Natural killer cell treated with Interleukin-12 subunit alpha and Interleukin-12 subunit beta and Interleukin-15 and Interleukin-18, amount 100 ng/mL, for 72 hours (primary cell): Measurements from ENCODE around the gene LMTK2. TPM values are rescaled to one million over a fixed set of nuclear protein-coding genes. Genes with fewer than 3 reads are reported as not detected.

Experiments
- ATAC-seq, 2 donors: fragments of 150-1000 bp; cut with Tn5 transposase in 1 of 2; sonication (Bioruptor Pico), chemical (Tn5 transposase) in 1 of 2; 2 replicates each; pipeline ENCODE4 v1.10.0; 2021
- DNase-seq: peaks from one replicate; pipeline ENCODE4 v3.0.0; 2022; ENCODE audit warnings: low spot score
- H3K27ac Mint-ChIP-seq, 2 donors: 1 replicate in 1 of 2; 2 replicates in 1 of 2; pipeline ENCODE4 v1.8.0; 2022; ENCODE audit warnings: mixed read lengths in 2 of 2, mild to moderate bottlenecking in 1 of 2, moderate library complexity in 1 of 2
- H3K27me3 Mint-ChIP-seq, 2 donors: 1 replicate in 1 of 2; 2 replicates in 1 of 2; pipeline ENCODE4 v1.8.0; 2022; ENCODE audit warnings: mixed read lengths in 2 of 2
- H3K36me3 Mint-ChIP-seq: one replicate; pipeline ENCODE4 v1.8.0; 2022; ENCODE audit warnings: mixed read lengths
- H3K4me1 Mint-ChIP-seq, 2 donors: 1 replicate in 1 of 2; 2 replicates in 1 of 2; pipeline ENCODE4 v1.8.0; 2022; ENCODE audit warnings: low read depth in 2 of 2, mixed read lengths in 2 of 2, mild to moderate bottlenecking in 1 of 2
- H3K4me3 Mint-ChIP-seq: one replicate; pipeline ENCODE4 v1.8.0; 2022; ENCODE audit warnings: mixed read lengths
- H3K9me3 Mint-ChIP-seq: 2 replicates; pipeline ENCODE4 v1.8.0; 2022; ENCODE audit warnings: mixed read lengths
- total RNA-seq, 2 donors: library from RNA; stranded (reverse); gene quantifications; one replicate each; pipeline ENCODE4 v1.2.3, GENCODE V29; 2022

Gene LMTK2
- total RNA-seq, 2 donors from 2014 or later, result 26.7 to 31.0 TPM

GRCh38 chr7:98180751-98181150 is 74.1 kb downstream of the LMTK2 start:
- Mint-ChIP-seq H3K4me3 (no peak overlapping the region), H3K27me3 (no peaks in the 10 kb centered on the region), H3K27ac (no peak overlapping the region), H3K9me3 (no peaks in the 10 kb centered on the region), H3K4me1 (no peaks in the 10 kb centered on the region), H3K36me3 (no peaks in the 10 kb centered on the region)
- ATAC-seq (no peak), DNase-seq (no peak)

GRCh38 chr7:98185101-98185500 is 78.4 kb downstream of the LMTK2 start:
- Mint-ChIP-seq H3K27me3 (no peaks in the 10 kb centered on the region), H3K4me3 (no peak overlapping the region), H3K9me3 (no peaks in the 10 kb centered on the region), H3K4me1 (peaks cover 3 to 5% of the 10 kb centered on the region in 2 donors), H3K27ac (no peak overlapping the region), H3K36me3 (peaks cover 6% of the 10 kb centered on the region)
- DNase-seq (no peak), ATAC-seq (no peak)

DNA sequence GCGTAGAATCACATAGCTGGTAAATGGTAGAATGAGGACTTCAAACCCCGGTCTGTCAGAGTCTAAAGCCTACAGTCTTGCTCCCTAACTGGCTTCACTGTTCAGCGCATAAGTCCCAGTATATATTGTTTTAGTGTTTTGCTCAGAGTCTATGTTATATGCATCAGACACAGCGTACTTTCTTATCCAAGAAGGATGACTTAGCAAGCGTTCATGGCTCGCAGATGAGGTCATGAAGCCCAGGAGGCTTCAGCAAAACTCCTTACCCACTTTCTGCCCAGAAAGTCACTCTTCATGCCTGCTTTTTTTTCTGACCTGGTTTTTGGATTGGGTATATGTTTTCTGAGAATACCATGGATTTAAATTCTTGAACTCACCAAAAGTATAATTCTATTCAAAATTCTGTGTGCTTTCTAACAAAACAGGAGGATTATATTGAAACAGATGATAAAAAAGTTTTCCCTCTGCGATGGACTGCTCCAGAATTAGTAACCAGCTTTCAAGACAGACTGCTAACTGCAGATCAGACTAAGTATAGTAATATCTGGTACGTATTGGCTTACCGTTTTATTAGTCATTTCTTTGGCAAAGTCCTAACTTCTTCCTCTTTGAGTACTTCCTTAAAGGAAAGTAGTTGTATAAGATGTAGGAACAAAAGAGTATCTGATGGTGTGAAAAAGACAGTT is 79.9 kb downstream of the LMTK2 start:
- Mint-ChIP-seq H3K4me1 (peaks cover 5 to 6% of the 10 kb centered on the region in 2 donors), H3K27me3 (no peaks in the 10 kb centered on the region), H3K27ac (no peak overlapping the region), H3K4me3 (no peak overlapping the region), H3K9me3 (no peaks in the 10 kb centered on the region), H3K36me3 (peaks cover 6% of the 10 kb centered on the region)
- no peak for DNase-seq
- no peak for ATAC-seq

- DNase-seq, result no peak
- Mint-ChIP-seq H3K27me3 (no peaks in the 10 kb centered on the region), H3K4me3 (no peak overlapping the region), H3K27ac (no peak overlapping the region), H3K36me3 (peaks cover 6% of the 10 kb centered on the region), H3K4me1 (peaks cover 5 to 6% of the 10 kb centered on the region in 2 donors), H3K9me3 (no peaks in the 10 kb centered on the region)
- ATAC-seq, result no peak
These were observed 80.5 kb downstream of the LMTK2 start for GRCh38 chr7:98187138-98187502.

DNA sequence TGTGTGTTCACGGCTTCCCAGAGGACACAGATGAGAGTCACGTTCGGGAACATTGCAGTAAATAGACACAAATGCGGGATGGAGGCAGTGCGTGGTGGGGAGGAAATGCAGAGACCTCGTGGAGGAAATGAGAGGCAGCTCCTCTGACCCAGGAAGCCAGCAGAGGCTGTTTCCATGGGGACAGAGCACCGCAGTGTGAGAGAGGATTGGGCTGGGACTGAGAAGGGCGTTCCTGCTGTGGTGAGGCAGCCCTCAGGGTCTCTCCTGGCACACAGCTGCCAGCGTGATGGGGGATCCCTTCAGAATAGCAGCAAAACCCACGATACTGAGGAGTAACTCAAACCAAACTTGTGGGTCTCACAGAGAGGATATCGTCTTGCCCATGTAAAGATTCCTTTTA is 82.9 kb downstream of the LMTK2 start:
- Mint-ChIP-seq H3K27ac (no peak overlapping the region), H3K36me3 (peaks cover 6% of the 10 kb centered on the region)
- peak in 1 of 2 donors; percentile 41 for ATAC-seq

GRCh38 chr7:98191668-98192431 is 85.2 kb downstream of the LMTK2 start:
- H3K9me3 Mint-ChIP-seq, result no peaks in the 10 kb centered on the region
- no peak overlapping the region for H3K27ac Mint-ChIP-seq
- no peak overlapping the region for H3K4me3 Mint-ChIP-seq
- no peak for DNase-seq
- H3K36me3 Mint-ChIP-seq, result peaks cover 6% of the 10 kb centered on the region
- no peaks in the 10 kb centered on the region for H3K27me3 Mint-ChIP-seq
- ATAC-seq, result no peak
- peaks cover 5 to 6% of the 10 kb centered on the region in 2 donors for H3K4me1 Mint-ChIP-seq

More for the DNA sequence above, 82.9 kb downstream of the LMTK2 start:
- H3K9me3 Mint-ChIP-seq, result no peaks in the 10 kb centered on the region
- no peaks in the 10 kb centered on the region for H3K27me3 Mint-ChIP-seq
- H3K4me3 Mint-ChIP-seq, result no peak overlapping the region
- no peak for DNase-seq
- peaks cover 5 to 6% of the 10 kb centered on the region in 2 donors for H3K4me1 Mint-ChIP-seq

DNA sequence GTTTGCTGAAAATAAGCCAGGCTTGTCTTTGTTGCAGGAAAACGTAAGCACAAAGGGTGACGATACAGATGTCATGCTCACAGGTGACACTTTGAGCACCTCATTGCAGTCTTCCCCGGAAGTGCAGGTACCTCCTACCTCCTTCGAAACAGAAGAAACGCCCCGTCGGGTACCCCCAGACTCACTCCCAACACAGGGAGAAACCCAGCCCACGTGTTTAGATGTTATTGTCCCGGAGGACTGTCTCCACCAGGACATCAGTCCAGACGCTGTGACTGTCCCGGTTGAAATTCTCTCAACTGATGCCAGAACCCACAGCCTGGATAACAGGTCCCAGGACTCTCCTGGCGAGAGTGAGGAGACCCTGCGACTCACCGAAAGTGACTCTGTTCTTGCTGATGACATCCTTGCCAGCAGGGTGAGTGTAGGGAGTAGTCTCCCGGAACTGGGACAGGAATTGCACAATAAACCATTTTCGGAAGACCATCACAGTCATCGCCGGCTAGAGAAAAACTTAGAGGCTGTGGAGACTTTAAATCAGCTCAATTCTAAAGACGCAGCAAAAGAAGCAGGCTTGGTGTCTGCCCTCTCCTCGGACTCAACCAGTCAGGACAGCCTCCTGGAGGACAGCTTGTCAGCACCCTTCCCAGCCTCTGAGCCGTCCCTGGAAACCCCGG is 86.3 kb downstream of the LMTK2 start:
- no peak for ATAC-seq
- H3K36me3 Mint-ChIP-seq, result peaks cover 6% of the 10 kb centered on the region
- H3K27ac Mint-ChIP-seq, result no peak overlapping the region
- H3K27me3 Mint-ChIP-seq, result no peaks in the 10 kb centered on the region
- H3K4me1 Mint-ChIP-seq, result peaks cover 5 to 6% of the 10 kb centered on the region in 2 donors
- DNase-seq, result no peak
- no peaks in the 10 kb centered on the region for H3K9me3 Mint-ChIP-seq
- no peak overlapping the region for H3K4me3 Mint-ChIP-seq

DNA sequence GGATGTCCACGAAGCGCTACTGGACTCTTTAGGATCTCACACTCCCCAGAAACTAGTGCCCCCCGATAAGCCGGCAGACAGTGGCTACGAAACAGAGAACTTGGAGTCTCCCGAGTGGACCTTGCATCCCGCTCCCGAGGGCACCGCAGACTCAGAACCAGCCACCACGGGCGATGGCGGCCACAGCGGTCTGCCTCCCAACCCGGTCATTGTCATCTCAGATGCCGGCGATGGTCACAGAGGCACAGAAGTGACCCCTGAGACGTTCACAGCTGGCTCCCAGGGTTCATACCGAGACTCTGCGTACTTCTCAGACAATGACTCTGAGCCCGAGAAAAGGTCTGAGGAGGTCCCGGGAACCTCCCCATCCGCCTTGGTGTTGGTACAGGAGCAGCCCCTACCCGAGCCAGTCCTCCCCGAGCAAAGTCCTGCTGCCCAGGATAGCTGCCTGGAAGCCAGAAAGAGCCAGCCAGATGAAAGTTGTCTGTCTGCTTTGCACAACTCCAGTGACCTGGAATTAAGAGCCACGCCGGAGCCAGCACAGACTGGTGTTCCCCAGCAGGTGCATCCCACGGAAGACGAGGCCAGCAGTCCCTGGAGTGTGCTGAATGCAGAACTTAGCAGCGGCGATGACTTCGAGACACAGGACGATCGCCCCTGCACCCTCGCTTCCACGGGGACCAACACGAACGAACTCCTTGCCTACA is 87.0 kb downstream of the LMTK2 start:
- peaks cover 5% of the 10 kb centered on the region for H3K36me3 Mint-ChIP-seq
- DNase-seq, result no peak
- peaks cover 5 to 6% of the 10 kb centered on the region in 2 donors for H3K4me1 Mint-ChIP-seq
- H3K27me3 Mint-ChIP-seq, result no peaks in the 10 kb centered on the region
- H3K27ac Mint-ChIP-seq, result no peak overlapping the region
- H3K9me3 Mint-ChIP-seq, result no peaks in the 10 kb centered on the region
- no peak for ATAC-seq
- H3K4me3 Mint-ChIP-seq, result no peak overlapping the region

- peaks cover 9% of the 10 kb centered on the region for H3K36me3 Mint-ChIP-seq
- no peak for DNase-seq
- H3K27ac Mint-ChIP-seq, result no peak overlapping the region
- no peak overlapping the region for H3K4me3 Mint-ChIP-seq
- no peak for ATAC-seq
- H3K4me1 Mint-ChIP-seq, result peaks cover 5 to 9% of the 10 kb centered on the region in 2 donors
- H3K9me3 Mint-ChIP-seq, result no peaks in the 10 kb centered on the region
- H3K27me3 Mint-ChIP-seq, result no peaks in the 10 kb centered on the region
These were observed 87.5 kb downstream of the LMTK2 start for GRCh38 chr7:98194186-98194585.

DNA sequence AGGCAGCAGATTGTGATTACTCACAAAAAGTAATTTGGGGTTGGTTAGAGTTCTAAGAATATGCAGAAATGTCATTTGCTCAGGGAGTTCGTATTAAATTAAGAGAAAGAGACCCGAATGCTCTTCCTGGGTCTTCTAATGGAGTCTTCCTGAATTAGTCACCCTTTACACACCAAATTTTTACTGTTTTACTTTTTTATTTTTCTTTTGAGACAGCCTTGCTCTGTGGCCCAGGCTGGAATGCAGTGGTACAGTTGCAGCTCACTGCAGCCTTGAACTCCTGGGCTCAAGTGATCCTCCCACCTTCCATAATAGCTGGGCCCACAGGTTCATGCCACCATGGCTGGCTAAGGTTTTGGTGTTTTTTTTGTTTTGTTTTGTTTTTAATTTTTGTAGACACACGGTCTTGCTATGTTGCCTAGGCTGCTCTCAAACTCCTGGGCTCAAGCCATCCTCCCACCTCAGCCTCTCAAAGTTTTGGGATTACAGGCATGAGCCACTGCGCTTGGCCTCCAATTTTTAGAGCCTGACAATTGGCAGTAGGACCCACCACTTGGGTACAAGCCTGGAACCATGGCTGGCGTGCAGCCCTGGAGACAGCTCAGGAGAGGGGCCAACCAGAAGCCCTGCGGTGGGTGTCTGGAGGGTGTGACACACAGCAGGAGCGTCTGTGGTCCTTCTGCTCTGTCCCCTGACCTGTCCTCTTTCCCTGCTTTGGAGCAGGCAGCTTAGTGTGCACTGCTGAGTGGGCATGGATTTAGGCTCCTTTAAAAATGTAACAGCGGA is 88.2 kb downstream of the LMTK2 start:
- Mint-ChIP-seq H3K9me3 (no peaks in the 10 kb centered on the region), H3K4me1 (peaks cover under 1 to 8% of the 10 kb centered on the region in 2 donors), H3K27me3 (no peaks in the 10 kb centered on the region), H3K36me3 (peaks cover 13% of the 10 kb centered on the region), H3K27ac (no peak overlapping the region), H3K4me3 (no peak overlapping the region)
- ATAC-seq (no peak), DNase-seq (no peak)

GRCh38 chr7:98196706-98197605 is 90.3 kb downstream of the LMTK2 start:
- Mint-ChIP-seq H3K36me3 (peaks cover 18% of the 10 kb centered on the region), H3K4me1 (peaks cover 18 to 19% of the 10 kb centered on the region in 2 donors), H3K27ac (no peak overlapping the region), H3K27me3 (no peaks in the 10 kb centered on the region), H3K4me3 (no peak overlapping the region), H3K9me3 (no peaks in the 10 kb centered on the region)
- no peak for DNase-seq
- no peak for ATAC-seq

DNA sequence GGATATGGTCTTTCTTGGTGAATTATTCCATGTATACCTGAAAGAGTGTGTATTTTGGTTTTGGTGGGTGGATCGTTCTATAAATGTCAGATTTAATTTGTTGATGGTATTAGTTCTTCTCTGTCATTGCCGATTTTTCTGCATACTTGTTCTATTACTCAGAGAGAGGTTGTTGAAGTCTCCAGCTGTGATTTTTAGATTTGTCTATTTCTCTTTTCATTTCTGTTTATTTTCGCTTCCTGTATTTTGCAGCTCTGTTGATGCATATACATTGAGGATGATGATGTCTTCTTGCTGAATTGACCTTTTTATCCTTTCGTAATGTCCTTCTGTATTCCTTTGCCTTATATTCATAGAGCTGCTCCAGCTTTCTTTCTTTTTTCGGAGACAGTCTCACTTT is 92.5 kb downstream of the LMTK2 start:
- H3K36me3 Mint-ChIP-seq, result peaks cover 22% of the 10 kb centered on the region
- ATAC-seq, result no peak
- H3K4me3 Mint-ChIP-seq, result no peak overlapping the region
- H3K9me3 Mint-ChIP-seq, result no peaks in the 10 kb centered on the region
- H3K27me3 Mint-ChIP-seq, result no peaks in the 10 kb centered on the region
- DNase-seq, result no peak
- no peak overlapping the region for H3K27ac Mint-ChIP-seq
- H3K4me1 Mint-ChIP-seq, result peaks cover 28% of the 10 kb centered on the region in 2 donors
